K562 (cell line): ENCODE results near the gene TARBP1. TPM values are rescaled to one million over a fixed set of nuclear protein-coding genes. Genes with fewer than 3 reads are reported as not detected.

Experiments
- ELF1 ChIP-seq: fragments of 200-800 bp; sonication (Bioruptor generic); IDR thresholded peaks from 2 replicates; pipeline ENCODE4 v1.6.1; 2016; ENCODE audit warnings: missing genetic modification characterization, missing compliant biosample characterization
- HDGF ChIP-seq: fragments of 450-650 bp; IDR thresholded peaks from 2 replicates; pipeline ENCODE4 v1.6.1; 2016
- NFXL1 ChIP-seq: fragments of 450-650 bp; formaldehyde crosslinking; IDR thresholded peaks from 2 replicates; pipeline ENCODE4 v1.4.0; 2021; ENCODE audit warnings: mild to moderate bottlenecking
- SNIP1 ChIP-seq: fragments of 450-650 bp; IDR thresholded peaks from 2 replicates; pipeline ENCODE4 v1.7.1; 2017; ENCODE audit warnings: low read depth, mild to moderate bottlenecking
- TRIM28 ChIP-seq: fragments of 450-650 bp; IDR thresholded peaks from 2 replicates; pipeline ENCODE4 v1.6.1; 2017
- YBX1 ChIP-seq: fragments of 450-650 bp; IDR thresholded peaks from 2 replicates; pipeline ENCODE4 v1.7.1; 2016; ENCODE audit warnings: mild to moderate bottlenecking
- polyA plus RNA-seq, 8 experiments: library from polyadenylated mRNA; depleted of rRNA in 4 of 8; stranded (reverse) in 5 of 8; unstranded in 3 of 8; fragments of >200 nt; fragmentation: Nextera tagmentation in 2 of 8; fragmentation: Illumina TruSeq in 1 of 8; extraction: Ambion mirVana in 2 of 8; extraction: Trizol in 1 of 8; gene quantifications; 2 replicates each; pipeline versions ENCODE4 v1.2.1 to v1.2.3, GENCODE V29; 2011 to 2014; ENCODE audit warnings: inconsistent platforms in 1 of 8, missing spikeins in 1 of 8
- total RNA-seq, 7 experiments: library from RNA; depleted of rRNA in 6 of 7; stranded (reverse); fragments of >200 nt in 6 of 7; fragmentation: Illumina TruSeq in 2 of 7; extraction: Trizol in 2 of 7; gene quantifications; 2 replicates each; pipeline versions ENCODE4 v1.2.1 to v1.2.3, GENCODE V29; 2011 to 2021; ENCODE audit warnings: low replicate concordance in 1 of 7
- TF ChIP-seq, protein P1 (sequence below), 2 experiments: fragments of 450-650 bp in 1 of 2; sonication (generic) in 1 of 2; formaldehyde crosslinking in 1 of 2; IDR thresholded peaks in 1 of 2; conservative IDR thresholded peaks in 1 of 2; 2 replicates each; pipeline versions ENCODE4 v1.6.1 to v1.8.1; 2016 to 2023; ENCODE audit warnings: mild to moderate bottlenecking in 2 of 2, moderate library complexity in 2 of 2, inconsistent platforms in 1 of 2, missing genetic modification reagents in 1 of 2
- TF ChIP-seq, protein P2 (sequence below): sonication (generic); formaldehyde crosslinking; IDR thresholded peaks from 2 replicates; pipeline ENCODE4 v1.8.0; 2022; ENCODE audit warnings: mild to moderate bottlenecking, missing genetic modification reagents
- TF ChIP-seq, protein P3 (sequence below): IDR thresholded peaks from 3 replicates; pipeline ENCODE4 v1.6.1; 2011; ENCODE audit warnings: borderline replicate concordance, mild to moderate bottlenecking, moderate library complexity; ENCODE audit not compliant: insufficient read length; ENCODE audit errors: extremely low read depth

Gene TARBP1
- total and polyA plus RNA-seq, 9 of the 15 experiments (the other 6 are each of a cell fraction or from before 2014, with no cell fraction given): 8.8 to 48.0 (median 22.9) TPM

DNA sequence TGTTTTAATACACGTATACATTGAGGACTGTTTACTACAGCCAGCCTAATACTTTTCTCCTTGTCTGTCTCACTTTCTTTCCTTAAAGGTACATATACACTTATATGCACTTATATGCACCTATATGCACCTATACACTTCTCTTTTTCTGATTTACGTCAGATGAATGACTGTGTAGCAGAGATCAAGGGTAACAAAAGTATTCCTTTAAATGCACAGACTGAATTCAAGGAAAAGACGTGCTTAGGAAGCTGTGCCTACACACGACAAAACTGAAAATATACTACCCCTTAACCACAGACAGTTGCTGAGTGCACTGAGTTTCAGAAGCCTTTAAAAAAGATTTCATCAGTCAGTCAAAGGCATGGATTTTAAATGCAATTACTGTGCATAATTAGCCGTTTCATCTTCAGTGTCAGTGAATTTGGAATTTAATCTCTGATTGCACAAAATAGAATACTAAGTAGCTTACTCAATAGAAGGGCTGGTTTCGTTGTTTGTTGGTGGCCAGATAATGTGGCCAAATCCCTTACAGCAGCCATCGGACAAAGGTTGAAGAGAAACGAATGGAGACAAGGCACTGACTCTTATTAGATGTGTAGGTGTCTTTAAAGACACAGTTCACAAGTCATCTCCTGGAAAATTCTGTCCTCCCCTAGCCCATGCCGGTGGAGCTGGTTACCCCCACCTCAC, 38.3 kb upstream of the TARBP1 start (continued):
- TF ChIP-seq HDGF (no peak), SNIP1 (no peak), ELF1 (no peak), NFXL1 (no peak), TRIM28 (no peak), YBX1 (no peak)
- TF ChIP-seq, protein P1, sequence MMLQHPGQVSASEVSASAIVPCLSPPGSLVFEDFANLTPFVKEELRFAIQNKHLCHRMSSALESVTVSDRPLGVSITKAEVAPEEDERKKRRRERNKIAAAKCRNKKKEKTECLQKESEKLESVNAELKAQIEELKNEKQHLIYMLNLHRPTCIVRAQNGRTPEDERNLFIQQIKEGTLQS (IDR thresholded peaks at IDR 0.05): no peak
- TF ChIP-seq, protein P1 (CRISPR knock-in tag; conservative IDR thresholded peaks at IDR 0.05): no peak
- TF ChIP-seq, protein P2, sequence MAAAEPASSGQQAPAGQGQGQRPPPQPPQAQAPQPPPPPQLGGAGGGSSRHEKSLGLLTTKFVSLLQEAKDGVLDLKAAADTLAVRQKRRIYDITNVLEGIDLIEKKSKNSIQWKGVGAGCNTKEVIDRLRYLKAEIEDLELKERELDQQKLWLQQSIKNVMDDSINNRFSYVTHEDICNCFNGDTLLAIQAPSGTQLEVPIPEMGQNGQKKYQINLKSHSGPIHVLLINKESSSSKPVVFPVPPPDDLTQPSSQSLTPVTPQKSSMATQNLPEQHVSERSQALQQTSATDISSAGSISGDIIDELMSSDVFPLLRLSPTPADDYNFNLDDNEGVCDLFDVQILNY (CRISPR knock-in tag): no peak
- TF ChIP-seq, protein P3, sequence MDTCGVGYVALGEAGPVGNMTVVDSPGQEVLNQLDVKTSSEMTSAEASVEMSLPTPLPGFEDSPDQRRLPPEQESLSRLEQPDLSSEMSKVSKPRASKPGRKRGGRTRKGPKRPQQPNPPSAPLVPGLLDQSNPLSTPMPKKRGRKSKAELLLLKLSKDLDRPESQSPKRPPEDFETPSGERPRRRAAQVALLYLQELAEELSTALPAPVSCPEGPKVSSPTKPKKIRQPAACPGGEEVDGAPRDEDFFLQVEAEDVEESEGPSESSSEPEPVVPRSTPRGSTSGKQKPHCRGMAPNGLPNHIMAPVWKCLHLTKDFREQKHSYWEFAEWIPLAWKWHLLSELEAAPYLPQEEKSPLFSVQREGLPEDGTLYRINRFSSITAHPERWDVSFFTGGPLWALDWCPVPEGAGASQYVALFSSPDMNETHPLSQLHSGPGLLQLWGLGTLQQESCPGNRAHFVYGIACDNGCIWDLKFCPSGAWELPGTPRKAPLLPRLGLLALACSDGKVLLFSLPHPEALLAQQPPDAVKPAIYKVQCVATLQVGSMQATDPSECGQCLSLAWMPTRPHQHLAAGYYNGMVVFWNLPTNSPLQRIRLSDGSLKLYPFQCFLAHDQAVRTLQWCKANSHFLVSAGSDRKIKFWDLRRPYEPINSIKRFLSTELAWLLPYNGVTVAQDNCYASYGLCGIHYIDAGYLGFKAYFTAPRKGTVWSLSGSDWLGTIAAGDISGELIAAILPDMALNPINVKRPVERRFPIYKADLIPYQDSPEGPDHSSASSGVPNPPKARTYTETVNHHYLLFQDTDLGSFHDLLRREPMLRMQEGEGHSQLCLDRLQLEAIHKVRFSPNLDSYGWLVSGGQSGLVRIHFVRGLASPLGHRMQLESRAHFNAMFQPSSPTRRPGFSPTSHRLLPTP: no peak
- TF ChIP-seq, all 486 proteins: peak for 0
